Small intestine (tissue), 16 donors: ENCODE measurements around the gene SLC35A2. TPM values are rescaled to one million over a fixed set of nuclear protein-coding genes. Genes with fewer than 3 reads are reported as not detected.

Experiments
- DNase-seq, 2 donors: peaks; one replicate each; pipeline versions ENCODE4 v3.0.0 to v3.0.0-alpha.2; 2013
- FAIRE-seq: peaks from 2 replicates; lab custom pipeline; 2012; peaks lifted over from hg19 to GRCh38; lab: Jason Lieb, UNC
- H3K27ac ChIP-seq, 3 donors: one replicate each; pipeline ENCODE4 v1.5.1; 2013; ENCODE audit warnings: low read length in 2 of 3, mild to moderate bottlenecking in 2 of 3, control low read depth in 1 of 3, inconsistent platforms in 1 of 3, low read depth in 1 of 3, moderate library complexity in 1 of 3
- H3K27me3 ChIP-seq, 3 donors: one replicate each; pipeline ENCODE4 v1.6.1; 2013; ENCODE audit warnings: low read length in 3 of 3, inconsistent platforms in 1 of 3; ENCODE audit not compliant: control insufficient read depth in 3 of 3, insufficient read depth in 3 of 3
- H3K36me3 ChIP-seq, 3 donors: one replicate each; pipeline ENCODE4 v1.6.1; 2013; ENCODE audit warnings: low read length in 3 of 3, inconsistent platforms in 1 of 3, low read depth in 1 of 3, mild to moderate bottlenecking in 1 of 3, moderate library complexity in 1 of 3; ENCODE audit not compliant: control insufficient read depth in 3 of 3, insufficient read depth in 2 of 3
- H3K4me1 ChIP-seq, 3 donors: one replicate each; pipeline ENCODE4 v1.6.1; 2013; ENCODE audit warnings: low read length in 2 of 3, inconsistent platforms in 1 of 3, low read depth in 1 of 3, mild to moderate bottlenecking in 1 of 3, moderate library complexity in 1 of 3; ENCODE audit not compliant: control insufficient read depth in 3 of 3, insufficient read depth in 2 of 3
- H3K4me3 ChIP-seq, 3 donors: one replicate each; pipeline ENCODE4 v1.5.1; 2013; ENCODE audit warnings: low read length in 3 of 3, control low read depth in 1 of 3, inconsistent platforms in 1 of 3, low read depth in 1 of 3, mild to moderate bottlenecking in 1 of 3, moderate library complexity in 1 of 3
- H3K9me3 ChIP-seq, 2 donors: one replicate each; pipeline ENCODE4 v1.6.1; 2013; ENCODE audit warnings: low read depth in 1 of 2, low read length in 1 of 2; ENCODE audit not compliant: control insufficient read depth in 2 of 2, insufficient read depth in 1 of 2
- WGBS, 3 donors: extraction: QIAGEN DNeasy Blood & Tissue Kit; methylation state at CpG; one replicate each; pipeline ENCODE4 v1.1.7; 2013; 5-methylcytosine and 5-hydroxymethylcytosine counted together
- long read RNA-seq, 10 donors: transcript quantifications; one replicate each; lab custom pipeline, GENCODE V29; 2026
- polyA plus RNA-seq, 4 donors: library from polyadenylated mRNA; stranded (reverse) in 3 of 4; unstranded in 1 of 4; fragments of 200-250 nt in 3 of 4; fragments of 120-200 nt in 1 of 4; gene quantifications; one replicate each; pipeline versions ENCODE4 v1.2.1 to v1.2.3, GENCODE V29; 2013
- donor health status: healthy with polysubstance abuse.
- donor health status: control.
- donor health status: control.
- donor health status: Bipolar disorder and iron deficiency.
- donor health status: healthy.

SLC35A2 gene
- 10 to 100 TPM in 2 of 4 donors, 1 to 10 TPM in 2; 8.1 to 31.5 (median 19.1) TPM for polyA plus RNA-seq
- long read RNA-seq, donor 1, transcript SLC35A2-204 (4 exons, 3,047 nt), result major isoform, 6 of 7 reads
- long read RNA-seq, donor 1, partial matches to known transcripts, result 0 of 7 reads
- long read RNA-seq, donor 1, other reads (novel, unspliced or antisense), result 0 of 7 reads
- long read RNA-seq, donor 2, partial matches to known transcripts, result 0 of 3 reads
- long read RNA-seq, donor 2, other reads (novel, unspliced or antisense), result 0 of 3 reads
- long read RNA-seq, donor 3, partial matches to known transcripts, result 0 of 1 reads
- long read RNA-seq, donor 3, other reads (novel, unspliced or antisense), result 0 of 1 reads
- long read RNA-seq, donor 4, result 0 reads
- long read RNA-seq, donor 5, partial matches to known transcripts, result 0 of 1 reads
- long read RNA-seq, donor 5, other reads (novel, unspliced or antisense), result 0 of 1 reads
- long read RNA-seq, donor 6, transcript SLC35A2-204 (4 exons, 3,047 nt), result major isoform, 6 of 6 reads
- long read RNA-seq, donor 6, partial matches to known transcripts, result 0 of 6 reads
- long read RNA-seq, donor 6, other reads (novel, unspliced or antisense), result 0 of 6 reads
- long read RNA-seq, donor 7, partial matches to known transcripts, result 0 of 8 reads
- long read RNA-seq, donor 7, other reads (novel, unspliced or antisense), result 0 of 8 reads
- long read RNA-seq, donor 8, result 0 reads
- long read RNA-seq, donor 9, partial matches to known transcripts, result 0 of 1 reads
- long read RNA-seq, donor 9, other reads (novel, unspliced or antisense), result 0 of 1 reads
- long read RNA-seq, donor 10, partial matches to known transcripts, result 0 of 7 reads
- long read RNA-seq, donor 10, other reads (novel, unspliced or antisense), result 0 of 7 reads

DNA sequence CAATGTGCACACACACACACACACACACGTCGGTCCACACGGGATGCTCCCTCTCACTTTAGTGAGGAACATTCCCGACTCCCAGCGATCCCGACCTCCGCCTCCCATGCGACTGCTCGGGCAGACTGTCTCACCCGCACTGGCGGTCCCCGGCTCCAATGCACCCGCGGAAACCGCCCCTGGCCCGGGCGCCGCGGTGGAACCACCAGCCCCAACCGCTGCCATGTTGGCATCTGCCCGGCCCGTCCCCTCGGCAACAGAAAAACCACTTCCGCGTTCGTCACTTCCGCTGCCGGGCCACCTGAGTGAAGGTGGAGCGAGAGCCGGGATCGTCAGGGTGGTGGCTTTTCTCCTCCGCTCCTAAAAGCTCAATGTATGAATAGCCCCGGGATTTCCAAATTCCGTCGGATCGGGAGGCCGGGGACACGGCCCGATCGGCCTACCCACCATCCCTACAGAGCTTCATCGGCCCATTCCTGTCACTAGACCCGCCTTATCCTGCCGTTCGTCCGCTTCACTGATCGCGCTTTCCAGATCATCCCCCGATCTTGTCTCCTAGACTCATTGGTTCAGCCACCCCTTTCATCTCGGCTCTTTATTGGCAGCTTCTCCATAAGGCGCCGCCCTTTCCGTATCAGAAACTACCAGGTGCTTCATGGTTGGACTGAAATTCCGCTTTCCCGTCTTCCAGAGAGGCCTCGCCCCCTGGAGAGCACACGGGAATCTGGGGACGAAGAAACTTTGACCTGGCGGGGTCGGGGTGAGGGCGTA, at the start of gene SLC35A2:
Gene SLC35A2 (minus strand): TSS at position 235 of the 771 bp plus-strand sequence. CDS start 10 bp downstream, at position 225.
- Histone ChIP-seq H3K4me3 (peak within 1 kb of the TSS; percentile 43 to 91 (median 75)), H3K27me3 (no peaks in the 10 kb centered on the region), H3K4me1 (peaks cover 0 to 7% (median 0%) of the 10 kb centered on the region in 3 donors), H3K36me3 (peaks cover 0 to 37% (median 5%) of the 10 kb centered on the region in 3 donors), H3K27ac (peak within 1 kb of the TSS; percentile 74 to 99 (median 88)), H3K9me3 (no peaks in the 10 kb centered on the region)
- DNase-seq (peak; percentile 89 to 92), FAIRE-seq (peak; percentile 85)
- 0 to 36% (median 15%) methylated on average over 35 to 60 of the region's 60 CpGs for whole genome bisulfite sequencing, 3 donors

DNA sequence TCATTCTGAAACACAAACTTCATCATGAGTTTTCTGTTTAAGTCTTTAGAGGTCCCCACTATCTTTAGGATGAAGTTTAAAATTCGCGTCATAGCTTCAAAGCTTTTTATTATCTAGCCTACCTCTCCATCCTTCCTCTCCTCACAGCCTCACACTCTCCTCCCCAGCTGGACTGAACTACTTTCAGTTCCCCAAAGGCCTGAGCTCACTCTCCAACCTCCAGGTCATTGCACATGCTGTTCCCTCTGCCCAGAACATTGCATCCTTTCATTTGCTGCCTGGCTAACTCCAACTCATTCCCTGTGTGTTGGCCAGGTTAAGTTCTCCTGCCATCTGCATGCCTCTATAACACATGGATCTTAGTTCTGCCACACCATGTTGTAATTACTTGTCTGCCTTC, 48.8 kb upstream of the SLC35A2 start:
- H3K9me3 ChIP-seq, result no peaks in the 10 kb centered on the region
- no peak overlapping the region for H3K4me3 ChIP-seq
- FAIRE-seq (no peak), DNase-seq (no peak)
- no peaks in the 10 kb centered on the region for H3K27me3 ChIP-seq
- peak overlapping the region in 1 of 3 donors; percentile 39 for H3K27ac ChIP-seq
- peaks cover 0 to 23% (median 0%) of the 10 kb centered on the region in 3 donors for H3K4me1 ChIP-seq
- peaks cover 0 to 12% (median 0%) of the 10 kb centered on the region in 3 donors for H3K36me3 ChIP-seq
- 85 to 95% (median 92%) methylated on average over 2 of the region's 2 CpGs for WGBS, 3 donors

DNA sequence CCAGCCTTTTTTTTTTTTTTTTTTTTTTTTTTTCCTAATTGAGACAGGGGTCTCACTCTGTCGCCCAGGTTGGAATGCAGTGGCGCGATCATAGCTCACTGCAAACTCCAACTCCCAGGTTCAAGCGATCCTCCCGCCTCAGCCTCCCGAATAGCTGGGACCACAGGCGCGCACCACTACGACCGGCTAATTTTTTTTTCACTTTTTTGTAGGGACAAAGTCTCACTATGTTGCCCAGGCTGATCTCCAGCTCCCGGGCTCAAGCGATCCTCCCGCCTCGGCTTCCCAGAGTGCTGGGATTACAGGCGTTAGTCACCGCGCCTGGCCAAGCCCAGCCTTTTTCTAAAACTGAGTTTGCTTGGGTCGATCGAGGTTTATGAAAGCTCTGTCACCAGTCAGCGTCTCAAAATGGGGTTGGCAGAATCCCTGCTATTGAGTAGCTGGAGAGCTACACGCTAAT, 47.2 kb upstream of the SLC35A2 start:
- 0 to 40% (median 3%) methylated on average over 21 of the region's 21 CpGs for WGBS, 3 donors

DNA sequence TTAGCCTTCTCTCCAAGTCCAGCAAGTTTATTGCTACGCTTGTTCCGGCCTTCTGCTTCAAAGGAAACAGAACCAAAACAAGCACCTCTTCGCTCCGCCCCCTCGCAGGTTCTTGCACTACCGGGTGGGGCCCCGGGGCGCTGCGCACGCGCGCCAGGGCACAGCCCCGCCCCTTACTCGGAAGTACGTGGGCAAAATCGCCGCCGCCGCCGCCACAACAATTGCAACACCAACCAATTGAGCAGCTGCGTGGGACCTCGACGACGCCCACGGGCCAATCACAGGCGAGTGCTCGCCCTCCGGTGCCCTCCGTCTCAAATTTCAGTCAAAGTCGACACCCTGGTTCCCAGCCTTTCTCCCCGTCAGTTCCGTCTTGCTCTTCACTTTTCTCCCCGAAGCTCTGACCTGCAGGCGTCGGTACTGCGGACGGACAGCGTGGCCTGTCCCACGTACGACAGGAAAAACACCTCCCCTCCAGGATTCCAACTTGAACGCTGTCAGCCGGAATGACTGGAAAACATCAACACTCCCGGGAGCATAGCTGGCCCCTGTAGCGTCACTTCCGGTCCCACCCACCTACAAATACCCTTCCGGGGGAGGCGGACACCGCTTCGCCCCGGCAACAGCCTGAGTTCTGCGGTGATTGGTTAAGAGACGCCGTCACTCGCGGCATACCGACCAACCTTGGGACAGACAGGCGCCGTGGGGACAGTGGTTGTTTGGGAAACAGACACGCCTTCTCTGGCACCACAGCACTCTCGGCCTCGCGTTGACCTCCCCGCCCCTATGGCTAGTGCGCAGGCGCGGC, 46.6 kb upstream of the SLC35A2 start:
- Histone ChIP-seq H3K27ac (peak overlapping the region; percentile 90 to 100 (median 95)), H3K36me3 (peaks cover 0 to 29% (median 0%) of the 10 kb centered on the region in 3 donors), H3K9me3 (no peaks in the 10 kb centered on the region), H3K4me3 (peak overlapping the region; percentile 46 to 73 (median 57)), H3K4me1 (peaks cover 0 to 23% (median 6%) of the 10 kb centered on the region in 3 donors), H3K27me3 (no peaks in the 10 kb centered on the region)
- DNase-seq (peak; percentile 95 to 96), FAIRE-seq (peak; percentile 79)
- 0 to 38% (median 17%) methylated on average over 39 to 66 of the region's 66 CpGs for WGBS, 3 donors

More for the DNA sequence above, 47.2 kb upstream of the SLC35A2 start:
- Histone ChIP-seq H3K9me3 (no peaks in the 10 kb centered on the region), H3K27me3 (no peaks in the 10 kb centered on the region), H3K4me1 (peaks cover 0 to 23% (median 6%) of the 10 kb centered on the region in 3 donors), H3K4me3 (peak overlapping the region in 2 of 3 donors; percentile 18 to 46), H3K27ac (peak overlapping the region; percentile 85 to 100 (median 95)), H3K36me3 (peaks cover 0 to 23% (median 0%) of the 10 kb centered on the region in 3 donors)
- DNase-seq, result peak in 1 of 2 donors; percentile 70
- no peak for FAIRE-seq

DNA sequence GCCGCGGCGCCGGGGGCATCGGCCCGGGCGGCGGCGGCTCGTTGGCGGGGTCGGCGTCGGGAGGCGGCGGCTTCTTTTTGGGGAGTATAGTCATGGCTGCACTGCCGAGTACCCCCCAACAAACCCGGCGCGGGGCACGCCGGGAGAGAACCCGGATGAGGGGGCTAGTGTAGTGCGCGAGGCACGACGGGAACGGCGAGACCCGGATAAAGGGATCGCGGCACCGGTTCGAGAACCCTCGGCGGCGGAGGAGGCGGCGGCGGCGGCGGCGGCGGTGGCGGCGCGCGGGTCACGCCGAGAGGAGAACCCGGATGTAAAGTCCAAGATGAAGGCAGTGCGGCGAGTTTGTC, 46.0 kb upstream of the SLC35A2 start, which contains the start of gene OTUD5:
Gene OTUD5 (minus strand): TSS at position 131 of the 350 bp plus-strand sequence. CDS start 37 bp downstream, at position 94.
- FAIRE-seq (no peak), DNase-seq (no peak)
- H3K4me3 ChIP-seq, result peak within 1 kb of the TSS; percentile 46 to 73 (median 57)
- H3K36me3 ChIP-seq, result peaks cover 0 to 29% (median 0%) of the 10 kb centered on the region in 3 donors
- H3K9me3 ChIP-seq, result no peaks in the 10 kb centered on the region
- WGBS, 3 donors, result 0 to 64% (median 25%) methylated on average over 17 to 53 of the region's 53 CpGs
- H3K4me1 ChIP-seq, result peaks cover 0 to 22% (median 6%) of the 10 kb centered on the region in 3 donors
- no peaks in the 10 kb centered on the region for H3K27me3 ChIP-seq
- H3K27ac ChIP-seq, result peak within 1 kb of the TSS; percentile 90 to 100 (median 95)

DNA sequence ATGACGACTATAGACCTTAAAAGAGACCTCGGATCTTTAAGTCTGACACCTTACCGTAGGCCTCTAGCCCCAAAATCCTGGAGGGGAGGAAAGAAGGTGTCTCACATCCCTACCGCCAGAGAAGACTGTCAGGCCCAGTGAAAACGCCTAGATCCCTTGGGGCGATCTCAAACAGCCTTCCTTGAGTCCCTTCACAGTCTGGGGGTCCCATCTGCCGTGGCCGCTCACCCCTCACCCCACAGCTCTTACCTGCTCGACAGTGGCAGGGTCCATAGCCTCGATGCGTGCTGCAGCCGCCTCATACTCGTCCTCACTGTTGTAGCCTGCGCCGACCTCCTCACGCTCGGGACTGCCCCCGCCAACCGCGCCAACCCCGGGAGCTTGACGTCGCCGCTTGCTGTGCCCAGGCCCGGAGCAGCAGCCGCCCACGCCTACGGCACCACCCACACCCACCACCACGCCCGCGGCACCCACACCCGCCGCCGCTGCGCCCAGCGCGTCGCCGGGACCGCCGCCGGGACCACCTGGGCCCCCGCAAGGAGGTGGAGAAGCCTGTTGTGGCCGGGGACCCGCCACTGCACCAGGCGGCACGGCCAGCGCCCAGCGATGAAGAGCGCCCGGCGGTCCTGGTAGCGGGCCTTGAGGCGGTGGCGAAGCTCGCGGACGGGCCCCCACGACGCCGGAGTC, 45.4 kb upstream of the SLC35A2 start:
- peak overlapping the region; percentile 80 to 100 (median 95) for H3K27ac ChIP-seq
- no peaks in the 10 kb centered on the region for H3K27me3 ChIP-seq
- H3K9me3 ChIP-seq, result no peaks in the 10 kb centered on the region
- 1 to 41% (median 1%) methylated on average over 22 to 61 of the region's 61 CpGs for WGBS, 3 donors
- peak overlapping the region; percentile 46 to 73 (median 57) for H3K4me3 ChIP-seq
- DNase-seq (peak in 1 of 2 donors; percentile 34), FAIRE-seq (no peak)
- H3K36me3 ChIP-seq, result peaks cover 0 to 29% (median 0%) of the 10 kb centered on the region in 3 donors
- peaks cover 0 to 16% (median 6%) of the 10 kb centered on the region in 3 donors for H3K4me1 ChIP-seq

DNA sequence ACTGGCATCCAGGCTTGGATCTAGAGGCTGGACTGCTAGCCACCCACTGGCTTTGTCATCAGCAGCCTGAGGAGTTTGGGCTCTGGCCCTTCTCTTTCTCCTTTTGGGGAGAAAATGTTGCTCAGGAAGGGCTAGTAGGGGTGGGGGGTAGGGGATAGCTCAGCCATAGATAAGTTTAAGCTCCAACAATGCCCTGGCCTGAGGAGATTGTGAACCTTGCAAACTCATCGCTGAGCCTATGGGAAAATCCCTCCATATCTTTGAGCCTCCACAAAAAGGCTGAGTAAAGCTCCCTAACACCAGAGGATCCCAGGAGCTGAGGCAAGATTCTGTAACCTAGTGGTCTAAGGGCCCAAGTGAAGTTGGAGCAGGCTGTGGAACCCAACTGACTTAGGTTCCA, 37.1 kb upstream of the SLC35A2 start:
- Histone ChIP-seq H3K36me3 (peaks cover 0 to 32% (median 0%) of the 10 kb centered on the region in 3 donors), H3K9me3 (no peaks in the 10 kb centered on the region), H3K4me1 (no peaks in the 10 kb centered on the region), H3K4me3 (no peak overlapping the region), H3K27ac (no peak overlapping the region), H3K27me3 (no peaks in the 10 kb centered on the region)
- DNase-seq, result no peak
- 84 to 100% (median 89%) methylated on average over 1 of the region's 1 CpG for WGBS, 3 donors
- FAIRE-seq, result no peak
